ENCODE measurements around the gene YPEL2. TPM values are rescaled to one million over a fixed set of nuclear protein-coding genes. Genes with fewer than 3 reads are reported as not detected.

Gene YPEL2
- total RNA-seq, 1 experiment from 2014 or later, result 4.7 TPM

- intact Hi-C loops (cut with micrococcal nuclease), result no loop called here
- CTCF ChIA-PET, result no interaction called here
Observed at GRCh38 chr17:59370593-59371299, 39.3 kb downstream of the YPEL2 start.

More at GRCh38 chr17:59370593-59371299, 39.3 kb downstream of the YPEL2 start:
- H3K79me2 ChIP-seq (ENCODE audit: insufficient read depth, low read length), result no peaks in the 10 kb centered on the region
- H2AFZ ChIP-seq (ENCODE audit: low read depth, low read length, poor library complexity, severe bottlenecking), result no peak overlapping the region
- ChIA-PET POLR2A (no interaction called here), RAD21 (ENCODE audit: low non-redundant PET in 1 of 2, low total read pairs in 2 of 2, uncharacterized antibody in 2 of 2, unreplicated experiment in 2 of 2) (no interaction called here)
- no peak for TF ChIP-seq POLR2AphosphoS5 (IDR thresholded peaks at IDR 0.05; ENCODE audit: low read depth, low read length)
- TF ChIP-seq ZBTB33 (IDR thresholded peaks at IDR 0.05; ENCODE audit: extremely low read depth, insufficient replicate concordance, low read length), result no peak
- no peak for TF ChIP-seq CBX3 (IDR thresholded peaks at IDR 0.05; ENCODE audit: low read depth)
- no peak for TF ChIP-seq ELF1 (IDR thresholded peaks at IDR 0.05; ENCODE audit: borderline replicate concordance, low read depth)
- no peak for TF ChIP-seq ZNF274 (IDR thresholded peaks at IDR 0.05; ENCODE audit: low read depth, low read length)
- TF ChIP-seq, protein P1, sequence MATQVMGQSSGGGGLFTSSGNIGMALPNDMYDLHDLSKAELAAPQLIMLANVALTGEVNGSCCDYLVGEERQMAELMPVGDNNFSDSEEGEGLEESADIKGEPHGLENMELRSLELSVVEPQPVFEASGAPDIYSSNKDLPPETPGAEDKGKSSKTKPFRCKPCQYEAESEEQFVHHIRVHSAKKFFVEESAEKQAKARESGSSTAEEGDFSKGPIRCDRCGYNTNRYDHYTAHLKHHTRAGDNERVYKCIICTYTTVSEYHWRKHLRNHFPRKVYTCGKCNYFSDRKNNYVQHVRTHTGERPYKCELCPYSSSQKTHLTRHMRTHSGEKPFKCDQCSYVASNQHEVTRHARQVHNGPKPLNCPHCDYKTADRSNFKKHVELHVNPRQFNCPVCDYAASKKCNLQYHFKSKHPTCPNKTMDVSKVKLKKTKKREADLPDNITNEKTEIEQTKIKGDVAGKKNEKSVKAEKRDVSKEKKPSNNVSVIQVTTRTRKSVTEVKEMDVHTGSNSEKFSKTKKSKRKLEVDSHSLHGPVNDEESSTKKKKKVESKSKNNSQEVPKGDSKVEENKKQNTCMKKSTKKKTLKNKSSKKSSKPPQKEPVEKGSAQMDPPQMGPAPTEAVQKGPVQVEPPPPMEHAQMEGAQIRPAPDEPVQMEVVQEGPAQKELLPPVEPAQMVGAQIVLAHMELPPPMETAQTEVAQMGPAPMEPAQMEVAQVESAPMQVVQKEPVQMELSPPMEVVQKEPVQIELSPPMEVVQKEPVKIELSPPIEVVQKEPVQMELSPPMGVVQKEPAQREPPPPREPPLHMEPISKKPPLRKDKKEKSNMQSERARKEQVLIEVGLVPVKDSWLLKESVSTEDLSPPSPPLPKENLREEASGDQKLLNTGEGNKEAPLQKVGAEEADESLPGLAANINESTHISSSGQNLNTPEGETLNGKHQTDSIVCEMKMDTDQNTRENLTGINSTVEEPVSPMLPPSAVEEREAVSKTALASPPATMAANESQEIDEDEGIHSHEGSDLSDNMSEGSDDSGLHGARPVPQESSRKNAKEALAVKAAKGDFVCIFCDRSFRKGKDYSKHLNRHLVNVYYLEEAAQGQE (IDR thresholded peaks at IDR 0.05; ENCODE audit: low read depth), result no peak
- no peak for TF ChIP-seq EZH2 (IDR thresholded peaks at IDR 0.05)
- no peak for TF ChIP-seq SP1 (IDR thresholded peaks at IDR 0.05; ENCODE audit: low read depth)
- TF ChIP-seq SRF (IDR thresholded peaks at IDR 0.05; ENCODE audit: low read depth), result no peak
- TF ChIP-seq, protein P2, sequence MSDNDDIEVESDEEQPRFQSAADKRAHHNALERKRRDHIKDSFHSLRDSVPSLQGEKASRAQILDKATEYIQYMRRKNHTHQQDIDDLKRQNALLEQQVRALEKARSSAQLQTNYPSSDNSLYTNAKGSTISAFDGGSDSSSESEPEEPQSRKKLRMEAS (IDR thresholded peaks at IDR 0.05), result no peak
- TF ChIP-seq ZFX (IDR thresholded peaks at IDR 0.05), result no peak; the same call in 1 of the 2 replicates
- no peak for TF ChIP-seq EGR1 (IDR thresholded peaks at IDR 0.05; ENCODE audit: low read depth)
- no peak for TF ChIP-seq YY1 (IDR thresholded peaks at IDR 0.05; ENCODE audit: extremely low read depth, insufficient replicate concordance, low read depth, low read length)
- TF ChIP-seq CTCF (IDR thresholded peaks at IDR 0.05 in 2 of 3, conservative IDR thresholded peaks at IDR 0.05 in 1 of 3; ENCODE audit: borderline replicate concordance in 1 of 3, insufficient read depth in 1 of 3, low read depth in 2 of 3, low read length in 2 of 3), result no peak
- TF ChIP-seq CEBPB (IDR thresholded peaks at IDR 0.05; ENCODE audit: low read depth), result no peak
- TF ChIP-seq SIN3A (IDR thresholded peaks at IDR 0.05; ENCODE audit: low read depth), result no peak
- TF ChIP-seq POLR2A (IDR thresholded peaks at IDR 0.05; ENCODE audit: borderline replicate concordance, extremely low read depth, insufficient read depth, insufficient read length), result no peak
- no peak for TF ChIP-seq EZH2phosphoT487 (IDR thresholded peaks at IDR 0.05; ENCODE audit: borderline replicate concordance)
- TF ChIP-seq FOSL1 (IDR thresholded peaks at IDR 0.05; ENCODE audit: low read depth), result no peak
- TF ChIP-seq, protein P3, sequence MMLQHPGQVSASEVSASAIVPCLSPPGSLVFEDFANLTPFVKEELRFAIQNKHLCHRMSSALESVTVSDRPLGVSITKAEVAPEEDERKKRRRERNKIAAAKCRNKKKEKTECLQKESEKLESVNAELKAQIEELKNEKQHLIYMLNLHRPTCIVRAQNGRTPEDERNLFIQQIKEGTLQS (IDR thresholded peaks at IDR 0.05), result no peak
- no peak overlapping the region for H3K4me3 ChIP-seq (replicated peaks in 1 of 2; ENCODE audit: low read depth in 1 of 2, low read length in 2 of 2)
- no TSS peak for BruUV-seq (replicated peaks)
- no peaks in the 10 kb centered on the region for H3K9me3 ChIP-seq (ENCODE audit: control insufficient read depth in 1 of 2, insufficient read depth in 1 of 2, low read depth in 1 of 2, low read length in 2 of 2)
- DNase-seq (ENCODE audit: low read depth, low spot score) (no peak), ATAC-seq (no peak)
- H3K4me2 ChIP-seq (ENCODE audit: low read length), result no peak overlapping the region
- H3K27ac ChIP-seq (ENCODE audit: low read depth, low read length), result no peak overlapping the region
- no peaks in the 10 kb centered on the region for H3K9me2 ChIP-seq (ENCODE audit: insufficient read depth)
- H4K20me1 ChIP-seq (ENCODE audit: insufficient read depth), result no peaks in the 10 kb centered on the region
- H3K36me3 ChIP-seq (ENCODE audit: control insufficient read depth in 1 of 2, insufficient read depth in 2 of 2, low read length in 2 of 2), result no peaks in the 10 kb centered on the region
- peaks cover 29 to 33% of the 10 kb centered on the region in 2 experiments for H3K4me1 ChIP-seq (ENCODE audit: control insufficient read depth in 1 of 2, insufficient read depth in 2 of 2, low read length in 2 of 2)
- H3K27me3 ChIP-seq (ENCODE audit: insufficient read depth, low read length), result no peaks in the 10 kb centered on the region
- H3K9ac ChIP-seq (ENCODE audit: low read length), result no peak overlapping the region

All from HCT116 (cell line).